K562 (cell line): ENCODE data around the gene ZDHHC11. TPM values are rescaled to one million over a fixed set of nuclear protein-coding genes. Genes with fewer than 3 reads are reported as not detected.

ENCODE experiments used
- ATAC-seq: fragments of 200-7000 bp; cut with Tn5 transposase; 3 replicates; pipeline ENCODE4 v1.9.1; 2020; ENCODE audit warnings: moderate library complexity
- BruUV-seq: library from RNA; stranded (reverse); fragments of 400-500 nt; replicated peaks from 2 replicates; lab custom pipeline; 2021; lab: Mats Ljungman, UMichigan
- CTCF ChIA-PET: fragments of 300-600 bp; formaldehyde crosslinking; extraction: SDS; loops from one replicate; lab custom pipeline; 2021; ENCODE audit warnings: low intra/inter-chr PET ratio; lab: Yijun Ruan, JAX
- POLR2A ChIA-PET: fragments of 300-600, 350-650 bp; sonication (Branson Sonifier 250); formaldehyde crosslinking; extraction: SDS; loops from one replicate; lab custom pipeline; 2021; ENCODE audit warnings: antibody characterized with exemption, inconsistent platforms; lab: Yijun Ruan, JAX
- DNase-seq, 4 experiments: peaks; one replicate each; pipeline versions ENCODE4 v3.0.0 to v3.0.0-alpha.2; 2011 to 2018; ENCODE audit warnings: low spot score in 3 of 4, mixed read lengths in 3 of 4; ENCODE audit errors: extremely low read depth in 1 of 4
- FAIRE-seq: peaks from 2 replicates; lab custom pipeline; 2011; peaks lifted over from hg19 to GRCh38; lab: Jason Lieb, UNC
- H2AFZ ChIP-seq: 2 replicates; pipeline ENCODE4 v1.6.0; 2011; ENCODE audit warnings: low read depth, low read length, control low read depth, inconsistent platforms
- H3K27ac ChIP-seq: fragments of 200-600 bp; 3 replicates; pipeline ENCODE4 v1.8.0; 2011; ENCODE audit warnings: low read depth, mild to moderate bottlenecking, control low read depth, inconsistent platforms, low read length, moderate library complexity, mixed read lengths; ENCODE audit errors: extremely low read depth
- H3K27me3 ChIP-seq, 2 experiments: fragments of 300-600 bp in 1 of 2; 2 replicates in 1 of 2; 3 replicates in 1 of 2; pipeline versions ENCODE4 v1.6.0 to v1.8.0; 2011; ENCODE audit warnings: inconsistent platforms in 2 of 2, low read length in 2 of 2, mild to moderate bottlenecking in 1 of 2, mixed read lengths in 1 of 2, moderate library complexity in 1 of 2; ENCODE audit not compliant: control insufficient read depth in 2 of 2, insufficient read depth in 2 of 2
- H3K36me3 ChIP-seq: fragments of 300-600 bp; 3 replicates; pipeline ENCODE4 v1.8.0; 2011; ENCODE audit warnings: mild to moderate bottlenecking, low read length, inconsistent platforms; ENCODE audit not compliant: control insufficient read depth, insufficient read depth
- H3K4me1 ChIP-seq, 2 experiments: fragments of 200-600 bp in 1 of 2; replicated peaks in 1 of 2; 2 replicates in 1 of 2; 3 replicates in 1 of 2; pipeline versions ENCODE4 v1.5.1 to v1.8.0; 2011; ENCODE audit warnings: inconsistent platforms in 2 of 2, low read length in 2 of 2, mild to moderate bottlenecking in 1 of 2, mixed read lengths in 1 of 2, moderate library complexity in 1 of 2; ENCODE audit not compliant: control insufficient read depth in 2 of 2, insufficient read depth in 2 of 2
- H3K4me2 ChIP-seq: 2 replicates; pipeline ENCODE4 v1.6.1; 2011; ENCODE audit warnings: low read length, control low read depth, inconsistent platforms, mixed read lengths; ENCODE audit not compliant: insufficient read depth
- H3K4me3 ChIP-seq: fragments of 200-600 bp; sonication (generic), shearing (Covaris generic); 2 replicates; pipeline ENCODE4 v1.5.1; 2016; ENCODE audit warnings: control low read depth, inconsistent platforms
- H3K79me2 ChIP-seq: fragments of 200-600 bp; 3 replicates; pipeline ENCODE4 v1.8.0; 2011; ENCODE audit warnings: low read length, inconsistent platforms; ENCODE audit not compliant: control insufficient read depth, insufficient read depth
- H3K9ac ChIP-seq, 2 experiments: 2 replicates each; pipeline versions ENCODE4 v1.6.0 to v1.6.1; 2011; ENCODE audit warnings: low read depth in 2 of 2, low read length in 2 of 2, control low read depth in 1 of 2, inconsistent platforms in 1 of 2, mild to moderate bottlenecking in 1 of 2, mixed read lengths in 1 of 2; ENCODE audit not compliant: insufficient read depth in 1 of 2
- H3K9me1 ChIP-seq: one replicate; pipeline ENCODE4 v1.6.0; 2011; ENCODE audit warnings: inconsistent platforms, mild to moderate bottlenecking, low read length, moderate library complexity; ENCODE audit not compliant: control insufficient read depth, insufficient read depth
- H3K9me3 ChIP-seq: replicated peaks from 2 replicates; pipeline ENCODE4 v1.5.1; 2011; ENCODE audit warnings: low read depth, low read length, inconsistent platforms; ENCODE audit not compliant: control insufficient read depth, insufficient read depth
- H4K20me1 ChIP-seq: replicated peaks from 2 replicates; pipeline ENCODE4 v1.6.1; 2011; ENCODE audit warnings: low read length, inconsistent platforms, mixed read lengths; ENCODE audit not compliant: control insufficient read depth, insufficient read depth
- BRD9 ChIP-seq: fragments of 450-650 bp; IDR thresholded peaks from 2 replicates; pipeline ENCODE4 v1.6.1; 2018; ENCODE audit warnings: low read depth; ENCODE audit not compliant: partially characterized antibody
- CBX3 ChIP-seq, 2 experiments: IDR thresholded peaks; 1 replicate in 1 of 2; 2 replicates in 1 of 2; pipeline ENCODE4 v1.6.1; 2012; ENCODE audit warnings: inconsistent platforms in 2 of 2, low read length in 2 of 2, borderline replicate concordance in 1 of 2, control low read depth in 1 of 2
- FOSL1 ChIP-seq: fragments of 200-800 bp; sonication (Bioruptor generic); conservative IDR thresholded peaks from 2 replicates; pipeline ENCODE4 v1.6.1; 2016; ENCODE audit warnings: missing genetic modification characterization, missing compliant biosample characterization
- HMG20B ChIP-seq: fragments of 250-450 bp; sonication (Bioruptor Pico); IDR thresholded peaks from 2 replicates; pipeline ENCODE4 v1.5.0; 2021; ENCODE audit warnings: mild to moderate bottlenecking
- KDM1A ChIP-seq, 2 experiments: fragments of 450-650 bp; IDR thresholded peaks; 2 replicates each; pipeline ENCODE4 v1.6.1; 2016; ENCODE audit warnings: mild to moderate bottlenecking in 2 of 2
- MEF2D ChIP-seq: conservative IDR thresholded peaks from 2 replicates; pipeline ENCODE4 v1.6.1; 2016; ENCODE audit warnings: low read depth, missing genetic modification characterization, missing compliant biosample characterization
- RBFOX2 ChIP-seq: fragments of 200-400 bp; formaldehyde crosslinking; IDR thresholded peaks from 2 replicates; pipeline ENCODE4 v1.6.1; 2017; ENCODE audit warnings: low read depth, mild to moderate bottlenecking, low read length, moderate library complexity
- TGIF2 ChIP-seq: sonication (generic); formaldehyde crosslinking; IDR thresholded peaks from 2 replicates; pipeline ENCODE4 v1.8.1; 2022; ENCODE audit warnings: mild to moderate bottlenecking, missing genetic modification reagents, moderate library complexity
- ZBTB11 ChIP-seq, 3 experiments: fragments of 200-800 bp in 1 of 3; fragments of 250-450 bp in 1 of 3; fragments of 450-650 bp in 1 of 3; sonication (Bioruptor Pico) in 1 of 3; sonication (Bioruptor generic) in 1 of 3; formaldehyde crosslinking in 1 of 3; IDR thresholded peaks; 2 replicates each; pipeline versions ENCODE4 v1.6.1 to v1.8.0; 2016 to 2022; ENCODE audit warnings: mild to moderate bottlenecking in 2 of 3, missing genetic modification characterization in 2 of 3, missing compliant biosample characterization in 1 of 3, moderate library complexity in 1 of 3
- WGBS: fragments of 100-300 bp; shearing (Covaris generic); methylation state at CpG from one replicate; pipeline ENCODE4 v1.1.6; 2016; ENCODE audit warnings: low coverage, mixed read lengths; ENCODE audit not compliant: insufficient coverage; ENCODE audit errors: missing lambda C conversion rate; 5-methylcytosine and 5-hydroxymethylcytosine counted together
- in situ Hi-C: fragments of 300-500 bp; cut with MboI; formaldehyde crosslinking; loops from 4 replicates; pipeline ENCODE4 v1.15.0; 2018; ENCODE audit warnings: inconsistent platforms, mixed read lengths
- intact Hi-C: fragments of 100-400 bp; cut with micrococcal nuclease; formaldehyde crosslinking; loops from 2 replicates; pipeline ENCODE4 v1.14.2; 2022
- polyA plus RNA-seq, 8 experiments: library from polyadenylated mRNA; depleted of rRNA in 4 of 8; stranded (reverse) in 5 of 8; unstranded in 3 of 8; fragments of >200 nt; fragmentation: Nextera tagmentation in 2 of 8; fragmentation: Illumina TruSeq in 1 of 8; extraction: Ambion mirVana in 2 of 8; extraction: Trizol in 1 of 8; gene quantifications; 2 replicates each; pipeline versions ENCODE4 v1.2.1 to v1.2.3, GENCODE V29; 2011 to 2014; ENCODE audit warnings: inconsistent platforms in 1 of 8, missing spikeins in 1 of 8
- total RNA-seq, 7 experiments: library from RNA; depleted of rRNA in 6 of 7; stranded (reverse); fragments of >200 nt in 6 of 7; fragmentation: Illumina TruSeq in 2 of 7; extraction: Trizol in 2 of 7; gene quantifications; 2 replicates each; pipeline versions ENCODE4 v1.2.1 to v1.2.3, GENCODE V29; 2011 to 2021; ENCODE audit warnings: low replicate concordance in 1 of 7

Gene ZDHHC11
- total and polyA plus RNA-seq, 9 of the 15 experiments (the other 6 are each of a cell fraction or from before 2014, with no cell fraction given), result 0.07 to 2.3 (median 0.52) TPM

- no peak for DNase-seq
- Histone ChIP-seq H3K9me1 (no peaks in the 10 kb centered on the region), H4K20me1 (peaks cover 24% of the 10 kb centered on the region; the same call in 1 of the 2 replicates), H3K27me3 (no peaks in the 10 kb centered on the region), H3K9ac (no peak overlapping the region), H3K4me2 (no peak overlapping the region), H3K9me3 (no peaks in the 10 kb centered on the region), H3K27ac (no peak overlapping the region), H3K4me1 (peaks cover 6 to 26% of the 10 kb centered on the region in 2 experiments; a peak in 4 of 5 replicates), H3K79me2 (peaks cover 92% of the 10 kb centered on the region), H3K36me3 (peaks cover 100% of the 10 kb centered on the region), H3K4me3 (no peak overlapping the region), H2AFZ (no peak overlapping the region)
- intact Hi-C loops (no loop called here), in situ Hi-C loops (no loop called here)
- no peak for TF ChIP-seq FOSL1
- TF ChIP-seq MEF2D, result no peak
- TF ChIP-seq BRD9, result no peak
- no peak for TF ChIP-seq TGIF2 (CRISPR knock-in tag)
- peak; percentile 1; the same call in 1 of the 2 replicates for TF ChIP-seq RBFOX2
- no peak for TF ChIP-seq ZBTB11 (CRISPR knock-in tag; IDR thresholded peaks at IDR 0.05)
- no peak for TF ChIP-seq KDM1A (IDR thresholded peaks at IDR 0.05)
- TF ChIP-seq CBX3 (IDR thresholded peaks at IDR 0.05; ENCODE audit: borderline replicate concordance in 1 of 2, low read length in 2 of 2), result no peak
- TF ChIP-seq HMG20B, result no peak
- no peak for FAIRE-seq
- ATAC-seq, result no peak
- CTCF ChIA-PET, result no interaction called here
- 97% methylated on average over 11 of the region's 13 CpGs for WGBS
- POLR2A ChIA-PET, result no interaction called here
- no TSS peak for BruUV-seq
Observed at GRCh38 chr5:885529-885928, 34.7 kb upstream of the ZDHHC11 start.
